ENCODE data around the gene GPR137B.

Gene GPR137B

DNA sequence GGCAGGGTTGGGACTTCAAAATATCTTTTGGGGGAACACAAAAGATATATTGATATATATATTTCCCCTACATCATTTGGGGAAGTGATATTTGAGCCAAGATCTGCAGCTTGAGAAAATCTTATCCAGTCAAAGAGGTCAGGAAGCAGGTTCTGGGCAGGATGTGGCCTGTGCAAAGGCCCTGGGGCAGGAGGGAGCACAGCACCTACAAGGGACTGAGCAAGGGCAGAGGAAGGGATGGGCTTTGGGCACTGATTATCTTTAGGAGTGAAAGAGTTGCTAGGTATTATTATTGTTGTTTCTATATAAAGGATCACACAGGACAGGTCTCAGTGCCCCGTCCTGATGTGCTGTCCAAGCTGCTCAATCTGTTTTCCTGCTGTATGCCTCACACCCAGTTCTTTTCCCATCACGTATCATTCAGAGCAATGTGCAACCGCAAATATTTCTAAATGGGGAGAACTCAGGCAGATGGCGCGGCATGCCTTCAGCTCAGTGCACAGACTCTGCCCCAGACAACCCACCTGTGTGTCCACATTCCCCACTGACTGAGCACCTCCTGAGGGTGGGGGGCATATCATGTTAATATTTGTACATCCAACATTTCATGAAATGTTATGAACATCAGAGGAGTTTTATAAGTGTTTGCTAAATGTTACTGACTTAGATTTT is 28.1 kb upstream of the GPR137B start:
- no peak for DNase-seq

DNA sequence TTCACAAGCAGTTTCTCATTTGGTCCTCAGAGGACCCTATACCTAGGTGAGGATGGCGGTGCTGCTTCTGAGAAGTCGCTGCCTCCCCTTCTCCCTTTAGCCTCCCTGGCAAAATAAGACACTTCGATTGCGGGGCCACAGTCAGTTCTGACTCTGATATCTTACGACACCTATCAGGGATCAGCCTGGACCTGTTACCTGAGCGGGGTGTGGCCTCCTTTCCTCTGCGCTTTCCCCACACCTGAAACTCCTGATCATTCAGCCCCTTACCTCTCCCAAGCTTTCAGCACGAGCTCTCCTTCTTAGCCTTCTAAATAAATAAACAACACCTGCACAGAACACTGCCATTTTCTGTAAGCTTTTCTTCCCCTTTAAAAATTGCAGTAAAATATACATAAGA is 24.6 kb upstream of the GPR137B start:
- no peak for DNase-seq

DNA sequence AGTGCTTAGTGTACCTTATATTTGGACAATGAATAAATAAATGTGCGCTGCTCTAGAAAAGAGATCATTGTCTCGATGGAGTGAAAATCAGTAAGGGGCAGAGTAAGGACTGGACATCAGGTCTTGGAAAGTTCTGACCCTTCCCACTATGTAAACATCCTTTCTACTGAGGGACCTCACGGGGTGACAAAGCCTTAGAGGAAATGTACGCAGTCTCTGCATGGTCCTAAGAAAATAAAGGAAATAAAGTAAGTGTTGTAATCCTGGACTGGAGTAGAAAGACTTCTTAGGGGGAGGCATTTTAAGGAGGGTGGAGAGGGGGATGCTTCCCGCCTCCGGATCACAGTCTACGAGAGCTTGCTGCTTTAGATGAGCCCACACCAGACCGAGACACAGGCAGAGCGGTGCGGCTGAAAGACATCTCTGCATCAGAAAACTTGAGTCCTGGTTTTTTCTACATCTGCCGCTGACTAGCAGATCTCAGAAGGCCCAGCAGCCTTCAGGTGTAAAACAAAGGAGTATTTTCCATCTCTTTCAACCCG is 22.3 kb upstream of the GPR137B start:
- DNase-seq, result no peak

DNA sequence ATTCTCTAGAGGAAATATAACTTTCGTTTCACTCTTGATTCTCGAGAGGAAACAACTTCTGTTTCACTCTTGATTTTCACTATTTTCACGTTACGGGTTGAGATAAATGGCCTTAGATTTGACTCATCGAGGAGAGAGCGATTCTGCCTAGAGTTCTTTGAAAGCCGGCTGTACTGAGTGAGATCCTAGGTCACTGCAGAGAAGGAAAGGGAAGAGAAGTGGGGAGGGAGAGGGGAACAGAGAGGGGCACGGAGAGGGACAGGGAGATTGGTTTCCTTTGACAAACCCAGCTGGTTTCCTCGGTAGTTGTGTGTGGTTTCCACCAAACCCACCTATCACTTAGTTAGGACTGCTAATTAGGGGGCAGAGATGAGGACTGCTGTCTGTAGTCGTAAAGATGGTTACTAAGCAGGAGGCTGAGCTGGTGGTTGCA is 21.6 kb upstream of the GPR137B start:
- DNase-seq, result peak in 1 of 4 experiments; percentile 23

DNA sequence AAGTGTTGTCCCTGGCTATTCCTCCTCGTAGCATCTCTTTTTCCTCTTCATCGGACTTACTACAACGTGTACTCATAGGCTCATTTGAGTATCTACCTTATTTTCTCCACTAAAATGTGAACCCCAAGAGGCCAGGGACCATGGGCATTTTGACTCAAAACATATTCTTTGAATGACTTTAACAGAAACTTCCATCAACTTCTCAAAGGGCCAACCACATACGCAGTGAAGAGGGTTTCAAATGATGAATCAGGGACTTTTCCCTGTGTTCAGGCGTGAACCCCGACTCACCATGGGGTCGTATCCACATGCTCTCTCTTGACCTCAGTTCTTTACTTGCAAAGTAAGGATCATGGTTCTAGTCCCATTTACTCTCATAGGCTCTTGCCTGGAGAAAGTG is 20.2 kb upstream of the GPR137B start:
- DNase-seq, result no peak

DNA sequence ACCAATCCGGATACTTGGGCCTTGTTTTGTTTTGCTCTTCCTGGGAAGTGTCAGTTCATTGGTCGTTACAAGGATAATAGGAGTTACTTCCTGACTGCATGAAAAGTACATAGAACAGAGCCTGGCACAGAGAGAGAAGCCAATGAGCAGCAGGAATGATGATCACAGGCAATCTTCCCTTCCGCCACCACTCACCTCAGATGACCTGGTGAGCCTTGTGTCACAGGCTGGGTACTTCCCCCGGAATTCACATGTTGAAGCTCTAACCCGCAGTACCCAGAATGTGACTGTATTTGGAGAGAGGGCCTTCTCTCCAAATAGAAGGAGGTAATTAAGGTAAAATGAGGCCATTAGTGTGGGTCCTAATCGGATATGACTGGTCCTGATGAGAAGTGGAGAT is 18.8 kb upstream of the GPR137B start:
- DNase-seq, result peak in 2 of 4 experiments; percentile 34 to 37

DNA sequence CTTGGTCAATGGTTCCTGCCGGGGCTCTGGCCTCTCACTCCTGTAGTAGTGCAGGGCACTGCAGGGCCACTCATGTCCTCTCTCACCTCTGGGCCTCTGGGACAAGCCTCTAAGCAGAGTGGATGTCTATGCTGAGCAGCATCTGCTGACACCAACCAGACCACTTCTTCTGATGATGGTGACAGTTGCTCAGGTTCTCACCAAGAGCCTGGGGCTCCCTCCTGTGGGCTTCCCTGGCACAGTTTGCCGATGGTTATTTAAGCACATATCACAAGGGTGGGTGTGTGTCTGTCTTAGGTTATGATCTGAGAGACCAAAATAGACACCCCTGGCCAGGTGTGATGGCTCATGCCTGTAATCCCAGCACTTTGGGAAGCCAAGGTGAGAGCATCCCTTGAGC is 17.4 kb upstream of the GPR137B start:
- DNase-seq, result no peak

DNA sequence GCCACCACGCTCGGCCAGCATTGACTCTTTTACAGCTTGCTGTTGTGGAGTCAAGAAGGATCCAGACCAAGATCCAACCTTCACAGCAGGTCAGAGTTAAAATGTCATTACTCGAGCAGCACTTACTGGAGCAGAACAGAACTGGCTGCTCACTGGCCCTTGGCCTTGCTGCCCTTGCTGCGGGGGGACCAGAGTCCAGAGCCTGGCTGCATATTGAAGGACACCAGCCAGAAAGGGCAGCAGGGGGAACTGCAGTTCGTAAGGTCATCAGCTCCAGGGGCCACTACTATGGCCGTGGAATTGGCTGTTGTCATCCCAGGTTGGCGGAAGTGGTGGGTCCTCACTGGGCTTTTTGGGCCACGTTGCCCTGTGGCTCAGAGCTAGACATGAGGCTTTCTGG is 15.3 kb upstream of the GPR137B start:
- DNase-seq, result no peak

DNA sequence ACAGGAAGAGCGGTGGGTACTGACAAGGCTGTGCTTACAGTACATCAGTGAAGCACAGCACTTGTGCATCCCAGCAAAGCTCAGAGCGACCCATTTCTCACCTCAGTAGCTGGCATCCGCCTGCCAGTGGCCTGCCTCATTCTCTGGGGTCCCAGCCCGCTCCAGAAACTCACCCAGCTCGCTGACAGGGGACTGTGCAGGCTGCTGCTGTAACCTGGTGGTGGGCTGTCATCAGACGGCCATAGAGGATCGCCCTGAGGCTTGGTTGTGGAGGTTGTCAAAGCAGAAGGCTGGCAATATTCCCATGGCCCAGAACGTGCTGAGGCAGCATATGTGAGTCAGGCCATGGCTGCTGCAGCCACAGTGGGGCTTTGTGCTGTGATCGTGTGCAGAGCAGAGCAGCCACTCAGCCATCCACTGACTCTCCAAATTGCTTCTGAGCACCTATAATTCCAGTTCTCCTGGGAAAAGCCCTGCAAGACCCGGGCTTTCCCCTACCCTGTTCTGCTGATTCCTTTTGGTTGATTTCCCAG is 13.6 kb upstream of the GPR137B start:
- DNase-seq, result no peak

DNA sequence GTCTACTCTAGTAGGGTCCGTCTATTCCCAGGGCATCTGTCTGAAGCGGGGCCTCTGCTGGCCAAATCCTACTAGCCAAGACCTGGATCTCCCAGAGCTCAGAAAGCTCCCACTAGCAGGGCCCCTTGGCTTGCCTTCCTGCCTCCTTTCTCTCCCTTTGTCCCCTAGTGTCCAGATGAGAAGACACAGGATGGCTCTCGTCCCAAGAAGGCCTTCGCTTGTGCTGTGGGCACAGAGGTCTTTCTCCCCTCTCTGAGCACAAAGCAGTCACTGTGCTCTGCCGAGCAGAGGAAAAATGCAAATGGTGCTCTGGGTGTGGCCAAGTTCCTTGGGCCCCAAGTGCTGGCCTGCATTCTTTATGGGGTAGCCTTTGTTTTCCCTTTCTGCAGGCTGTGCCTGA is 13.0 kb upstream of the GPR137B start:
- no peak for DNase-seq

DNA sequence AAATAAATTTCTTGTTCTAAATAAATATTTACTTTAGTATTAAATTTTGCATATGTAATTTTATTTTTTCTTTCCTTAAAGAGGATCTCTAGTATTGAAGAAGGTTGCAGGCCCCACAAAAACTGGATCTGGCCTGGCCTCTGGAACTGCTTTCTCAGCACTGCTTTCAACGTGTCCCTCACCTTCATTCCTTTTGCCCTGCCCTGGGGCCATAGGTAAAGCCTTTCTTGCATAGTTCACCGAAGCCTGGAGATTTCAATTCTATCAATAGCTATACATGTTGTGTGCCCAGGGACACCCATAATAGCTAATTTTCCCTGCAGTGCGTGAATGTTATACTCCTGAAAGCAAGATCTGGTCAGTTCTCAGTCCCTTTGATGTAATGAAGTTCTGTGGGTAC is 12.0 kb upstream of the GPR137B start:
- no peak for DNase-seq

DNA sequence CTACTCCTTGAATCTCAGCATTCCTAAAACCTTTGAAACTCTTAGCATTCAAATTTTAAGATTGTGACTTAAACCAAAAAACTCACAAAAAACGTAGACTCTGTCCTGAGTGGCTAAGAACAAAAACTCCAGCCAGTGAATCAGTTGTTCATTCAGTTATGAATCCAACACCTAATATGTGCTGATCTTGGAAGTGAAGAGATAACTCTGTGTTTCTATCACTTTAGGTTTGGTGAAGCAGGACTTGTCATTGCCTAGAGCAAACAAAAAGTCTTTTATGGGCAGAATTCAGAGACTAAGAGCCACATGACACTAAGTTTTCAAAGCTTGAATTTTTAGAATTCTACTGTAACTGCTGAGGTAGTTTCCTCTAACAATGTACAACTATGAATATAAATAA is 10.4 kb upstream of the GPR137B start:
- DNase-seq, result no peak

DNA sequence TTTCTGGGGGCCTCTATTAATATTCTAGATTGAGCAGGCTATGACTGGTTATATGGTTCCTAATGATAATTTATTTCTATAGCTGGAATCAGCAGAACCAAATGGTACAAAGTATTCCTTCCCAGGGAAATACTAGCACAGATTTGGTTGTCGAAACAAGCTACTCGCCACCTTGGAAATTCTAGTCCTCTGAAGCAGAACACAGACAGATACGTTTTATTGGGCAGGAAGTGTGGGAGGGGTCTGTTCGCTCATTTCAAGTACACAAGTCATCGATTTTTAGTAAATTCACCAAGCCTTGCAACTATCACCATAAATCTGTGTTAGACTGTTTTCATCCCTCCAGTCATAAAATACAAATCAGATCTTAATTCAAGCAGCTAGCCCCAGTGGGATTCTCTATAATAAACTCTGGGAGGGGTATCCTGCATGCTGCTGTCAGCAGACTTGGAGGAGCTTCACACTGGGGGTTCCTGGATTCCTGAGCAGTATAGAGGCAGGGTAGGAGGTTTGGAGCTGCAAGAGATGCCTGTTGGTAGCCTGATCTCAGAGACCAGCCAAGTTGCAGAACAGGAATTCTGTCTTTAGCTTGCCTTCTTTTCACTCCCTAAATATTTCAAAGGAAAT is 9.8 kb upstream of the GPR137B start:
- no peak for DNase-seq

DNA sequence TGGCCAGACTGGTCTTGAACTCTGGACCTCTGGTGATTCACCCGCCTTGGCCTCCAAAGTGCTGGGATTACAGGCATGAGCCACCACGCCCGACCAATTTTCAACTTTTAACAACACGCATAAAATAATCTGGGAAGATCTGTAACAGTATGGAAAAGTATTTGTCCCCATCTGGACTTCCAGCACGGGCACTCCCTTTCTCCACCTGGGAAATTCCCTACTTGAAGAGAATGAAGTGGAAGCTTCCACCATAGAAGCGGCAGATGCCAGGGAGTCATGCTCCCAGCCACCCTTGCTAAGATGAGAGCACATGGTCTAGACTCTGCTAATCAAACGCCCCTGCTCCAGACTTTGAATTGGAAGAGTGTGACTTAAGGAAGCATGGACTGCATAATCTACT is 9.0 kb upstream of the GPR137B start:
- DNase-seq, result no peak

DNA sequence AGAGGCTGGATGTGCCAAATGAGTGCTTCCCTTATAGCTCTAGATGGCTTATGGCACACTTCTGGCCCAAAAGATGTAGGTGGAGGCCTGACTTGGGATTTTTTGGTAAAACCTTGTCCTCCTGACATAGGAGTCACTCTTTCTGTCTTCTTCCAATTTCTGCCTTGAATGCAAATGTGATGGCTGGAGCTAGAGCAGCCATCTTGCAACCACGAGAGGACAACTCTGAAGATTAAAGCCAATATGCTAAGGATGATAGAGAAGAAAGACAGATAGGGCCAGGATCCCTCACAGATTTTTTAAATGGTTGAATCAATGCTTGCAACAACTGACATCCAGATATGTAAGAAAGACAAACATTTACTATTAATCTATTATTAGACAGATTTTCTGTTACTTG is 8.5 kb upstream of the GPR137B start:
- no peak for DNase-seq

DNA sequence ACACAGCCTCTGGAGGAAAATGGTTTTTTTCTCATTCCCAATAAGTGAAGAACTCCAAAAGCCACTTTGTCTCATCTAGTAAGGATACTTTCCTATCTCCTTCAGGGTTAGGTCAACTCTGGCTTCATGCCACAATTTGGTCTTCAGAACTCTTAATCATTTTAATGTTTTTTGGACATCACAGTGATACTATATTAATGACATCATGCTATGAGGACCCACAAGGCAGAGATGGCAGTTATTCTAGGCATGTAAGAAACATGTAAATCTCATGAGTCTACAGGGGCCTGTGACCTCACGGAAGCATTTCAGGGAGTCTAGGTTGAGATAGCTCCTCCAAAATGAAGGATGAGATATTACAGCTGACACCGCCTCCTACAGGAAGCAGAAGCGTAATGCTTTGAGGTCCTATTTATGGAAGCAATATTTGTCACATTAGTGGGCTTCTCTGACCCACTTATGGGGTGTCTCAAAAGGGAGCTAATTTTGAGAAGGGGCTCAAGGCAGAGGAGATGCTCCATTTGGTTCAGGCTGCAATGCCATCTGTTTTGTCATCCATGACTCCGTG is 5.0 kb upstream of the GPR137B start:
- DNase-seq, result no peak

DNA sequence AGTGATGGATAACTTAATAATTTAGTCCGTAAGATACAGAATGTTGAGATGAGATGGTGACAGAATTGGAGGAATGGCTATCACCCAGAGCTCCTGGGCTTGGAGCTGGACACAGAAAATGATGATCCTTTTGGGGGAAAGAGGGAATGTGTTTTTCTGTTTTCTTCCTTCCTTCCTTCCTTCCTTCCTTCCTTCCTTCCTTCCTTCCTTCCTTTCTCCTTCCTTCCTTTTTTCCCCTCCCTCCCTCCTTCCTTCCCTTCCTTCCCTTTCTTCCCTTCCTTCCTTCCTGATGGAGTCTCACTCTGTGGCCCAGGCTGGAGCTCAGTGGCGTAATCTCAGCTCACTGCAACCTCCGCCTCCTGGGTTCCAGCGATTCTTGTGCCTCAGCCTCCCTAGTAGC is 2.8 kb upstream of the GPR137B start:
- DNase-seq, result no peak

DNA sequence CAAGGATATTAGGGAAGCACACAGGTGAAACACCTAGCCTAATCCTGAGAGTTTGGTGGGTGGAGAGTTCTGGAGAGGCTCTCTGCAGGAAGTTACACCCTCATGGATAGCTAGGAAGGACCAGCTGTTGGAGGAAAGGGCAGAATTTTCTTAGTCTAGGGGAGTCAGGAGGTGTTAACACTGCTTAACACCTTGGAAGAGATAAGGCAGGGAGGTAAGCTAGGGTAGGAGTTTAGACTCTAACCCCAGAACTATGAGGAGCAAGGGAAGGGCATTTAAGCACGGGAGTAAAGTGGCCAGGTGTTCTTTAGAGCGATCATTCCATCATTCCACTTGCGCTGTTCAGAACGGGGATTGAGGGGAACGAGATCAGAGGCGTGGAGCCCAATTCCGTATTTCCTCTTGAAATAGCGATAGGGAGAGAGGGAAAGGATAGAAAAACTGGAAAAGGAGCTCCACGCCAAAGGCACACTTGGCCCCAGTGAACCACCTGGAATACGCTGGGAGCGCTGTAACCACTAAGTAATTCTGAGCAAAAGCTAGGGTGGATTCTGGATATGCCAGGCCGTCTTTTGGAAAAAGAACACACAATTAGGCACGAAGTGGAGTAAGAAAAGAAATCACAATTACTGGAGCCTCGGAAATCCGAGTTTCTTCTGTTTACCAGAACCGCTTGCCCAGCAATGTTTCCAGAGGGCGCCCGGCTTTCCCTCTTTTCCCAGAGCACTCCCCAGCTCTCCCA is 1.5 kb upstream of the GPR137B start:
- no peak for DNase-seq

DNA sequence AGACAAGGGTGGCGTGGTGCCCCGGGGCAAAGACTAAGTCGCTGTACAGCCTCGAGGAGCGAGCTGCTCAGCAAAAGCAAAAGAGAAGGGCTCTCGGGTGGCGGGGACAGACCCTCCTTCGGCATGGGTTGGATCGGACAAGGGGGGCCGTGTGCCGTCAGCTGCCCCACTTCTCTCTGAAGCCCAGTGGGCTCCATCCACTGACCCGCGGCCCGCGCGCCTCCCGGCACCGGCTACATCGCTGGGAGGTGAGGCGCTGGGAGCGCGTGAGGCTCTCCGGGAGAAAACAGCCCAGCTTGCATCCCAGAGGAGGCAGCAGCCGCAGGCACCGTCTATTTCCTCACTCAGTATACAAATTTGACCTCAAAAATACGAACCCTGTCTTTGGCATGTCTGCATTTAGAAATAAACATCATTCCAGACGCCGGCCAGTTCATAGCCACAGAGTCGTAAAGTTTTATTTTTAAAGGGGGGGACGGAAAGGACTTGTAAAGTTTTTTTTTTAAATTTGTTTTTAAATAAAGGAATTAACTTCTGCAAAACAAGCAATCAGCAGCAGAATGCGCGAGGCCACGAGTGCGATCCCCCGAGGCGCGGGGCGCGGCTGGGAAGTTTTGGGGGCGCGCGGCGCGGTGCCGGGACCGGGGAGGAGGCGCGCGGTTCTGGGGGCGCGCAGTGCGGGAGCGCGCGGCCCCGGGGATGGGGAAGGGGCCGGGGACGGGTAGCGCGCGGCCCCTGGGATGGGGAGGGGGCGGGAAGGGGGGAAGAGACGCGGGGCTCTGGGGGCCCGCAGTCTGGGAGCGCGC is 689 bp upstream of the GPR137B start:
- DNase-seq, result peak; percentile 48 to 76 (median 64)

DNA sequence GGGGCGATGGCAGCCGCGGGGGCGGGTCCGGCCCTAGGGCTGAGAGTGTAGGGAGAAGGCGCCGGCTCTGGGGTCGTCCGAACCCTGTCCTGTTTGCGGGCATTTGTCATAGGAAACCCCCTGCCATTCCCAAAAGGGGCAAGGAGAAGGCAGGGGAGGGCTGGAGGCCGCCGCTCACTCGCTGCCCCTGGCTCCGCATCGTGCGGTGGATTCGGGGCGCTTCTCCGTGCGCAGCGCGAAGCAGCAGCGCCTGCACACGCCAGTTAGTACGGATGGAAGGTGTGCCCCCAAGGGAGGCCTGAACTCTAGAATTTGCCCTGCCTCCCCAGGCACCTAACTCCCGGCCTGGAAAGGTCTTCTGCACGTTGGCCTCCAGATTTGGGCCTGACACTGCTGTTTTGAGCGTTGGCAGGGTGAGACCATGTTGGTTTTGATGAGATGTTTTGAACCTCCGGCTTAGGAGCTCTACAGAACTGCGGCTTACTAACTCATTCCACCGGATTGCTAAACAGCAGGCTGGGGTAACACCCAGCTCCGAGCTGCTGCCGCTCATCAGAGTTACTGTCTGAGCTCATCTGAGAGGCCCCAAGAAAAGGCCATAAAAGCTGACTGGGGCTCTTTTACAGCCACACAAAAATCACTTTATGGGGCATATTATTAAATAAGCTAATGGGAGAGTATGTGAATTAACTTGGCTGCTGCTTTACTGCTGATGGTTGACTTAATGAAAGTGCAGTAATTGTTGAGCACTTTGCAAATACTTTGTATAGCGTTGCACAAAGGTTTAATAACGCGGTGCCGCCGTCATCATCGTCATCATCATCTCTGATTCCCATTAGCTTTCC is 987 bp downstream of the GPR137B start:
- peak; percentile 44 to 71 (median 65) for DNase-seq

DNA sequence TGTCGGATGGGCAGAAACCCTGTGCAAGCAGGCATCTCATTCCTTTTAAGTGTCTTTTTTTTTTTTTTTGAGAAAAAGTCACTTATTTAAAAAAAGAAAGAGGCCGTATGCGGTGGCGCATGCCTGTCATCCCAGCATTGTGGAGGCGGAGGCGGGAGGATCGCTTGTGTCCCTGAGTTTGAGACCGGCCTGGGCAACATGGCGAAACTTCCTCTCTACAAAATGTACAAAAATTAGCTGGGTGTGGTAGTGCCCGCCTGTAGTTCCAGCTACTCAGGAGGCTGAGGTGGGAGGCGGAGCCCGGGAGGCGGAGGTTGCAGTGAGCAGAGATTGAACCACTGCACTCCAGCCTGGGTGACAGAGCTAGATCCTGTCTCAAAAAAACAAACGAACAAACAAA is 1.7 kb downstream of the GPR137B start:
- peak in 3 of 4 experiments; percentile 32 to 63 (median 52) for DNase-seq

All from suppressor macrophage (primary cell).